Stimulated activated naive CD8-positive, alpha-beta T cell treated with anti-CD3 and anti-CD28 coated beads, Interleukin-15, amount 100 ng/mL, for 72 hours (primary cell): Measurements from ENCODE around the gene RASAL2.
A peak's percentile ranks its signal among the peaks of the same experiment; 100 is the strongest.
"Not testable (repeated sequence)": the region's sequence is repeated elsewhere in the genome, so short reads cannot be mapped to it uniquely, and the experiment has no call there.

ENCODE experiments used
- ATAC-seq: fragments of 150-1000 bp; cut with Tn5 transposase; 2 replicates; pipeline ENCODE4 v1.10.0; 2021; ENCODE audit warnings: mild to moderate bottlenecking, moderate library complexity
- DNase-seq, 2 donors: peaks; one replicate each; pipeline ENCODE4 v3.0.0; 2021 to 2022
- H3K27ac Mint-ChIP-seq, 2 donors: one replicate each; pipeline ENCODE4 v1.8.0; 2022; ENCODE audit warnings: mild to moderate bottlenecking in 2 of 2, mixed read lengths in 2 of 2, moderate library complexity in 2 of 2
- H3K27me3 Mint-ChIP-seq: one replicate; pipeline ENCODE4 v1.8.0; 2022; ENCODE audit warnings: mixed read lengths
- H3K4me1 Mint-ChIP-seq: one replicate; pipeline ENCODE4 v1.8.0; 2022; ENCODE audit warnings: mild to moderate bottlenecking, mixed read lengths
- H3K4me3 Mint-ChIP-seq, 2 donors: one replicate each; pipeline ENCODE4 v1.8.0; 2022; ENCODE audit warnings: mild to moderate bottlenecking in 2 of 2, mixed read lengths in 2 of 2, moderate library complexity in 1 of 2
- H3K9me3 Mint-ChIP-seq, 2 donors: one replicate each; pipeline ENCODE4 v1.8.0; 2022; ENCODE audit warnings: mixed read lengths in 2 of 2

The RASAL2 gene

DNA sequence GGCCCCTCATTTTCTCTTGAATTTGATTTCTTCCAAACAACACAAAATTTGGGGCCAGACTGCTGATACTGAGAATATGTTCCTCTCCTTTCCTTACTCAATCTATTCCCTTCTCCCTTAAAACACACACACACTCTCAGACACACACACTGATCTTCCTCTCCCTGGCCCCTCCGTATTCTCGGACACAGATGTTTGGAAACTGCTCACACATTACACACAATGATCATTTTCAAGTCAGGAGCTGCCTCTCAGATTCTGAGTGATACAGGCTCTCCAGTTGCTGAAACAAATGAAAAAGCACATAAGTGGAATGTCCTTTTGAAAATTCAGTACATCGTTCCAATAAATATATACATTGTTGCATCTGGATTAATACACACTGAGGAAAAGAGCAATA, 241.5 kb downstream of the RASAL2 start:
- no peaks in the 10 kb centered on the region for H3K4me1 Mint-ChIP-seq
- H3K27ac Mint-ChIP-seq, result no peak overlapping the region
- H3K27me3 Mint-ChIP-seq, result no peaks in the 10 kb centered on the region
- ATAC-seq (no peak), DNase-seq (no peak)
- no peaks in the 10 kb centered on the region for H3K9me3 Mint-ChIP-seq
- H3K4me3 Mint-ChIP-seq, result no peak overlapping the region

DNA sequence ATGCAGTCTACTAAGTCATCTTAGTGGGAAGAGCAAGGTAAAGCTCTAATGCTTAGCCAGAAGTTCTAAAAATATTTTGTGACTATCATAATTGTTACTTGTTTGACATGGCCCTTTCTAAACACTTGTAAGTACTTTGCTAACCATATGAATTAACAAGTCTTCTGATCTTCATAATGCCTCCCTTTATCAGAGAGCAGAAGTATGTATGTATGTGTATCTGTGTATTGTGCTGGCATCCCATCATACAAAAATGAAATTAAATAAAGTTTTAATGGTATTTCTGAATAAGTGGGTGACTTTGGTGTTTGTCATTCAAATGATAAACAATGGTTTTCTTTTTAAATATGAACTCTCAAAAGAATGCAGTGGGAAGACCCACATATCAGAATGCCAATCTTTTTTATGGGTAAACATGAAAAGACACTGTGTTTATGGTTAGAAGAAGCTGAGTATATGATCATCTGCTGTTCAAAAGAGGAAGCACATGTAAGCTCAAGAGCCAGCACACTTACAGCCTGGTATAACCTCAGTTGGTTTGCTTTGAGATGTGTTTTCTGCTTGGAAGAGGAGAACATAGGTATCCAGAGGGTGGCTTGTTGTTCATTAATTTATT, 243.3 kb downstream of the RASAL2 start:
- ATAC-seq (no peak), DNase-seq (no peak)
- no peak overlapping the region for H3K27ac Mint-ChIP-seq
- H3K9me3 Mint-ChIP-seq, result no peaks in the 10 kb centered on the region
- no peaks in the 10 kb centered on the region for H3K4me1 Mint-ChIP-seq
- no peak overlapping the region for H3K4me3 Mint-ChIP-seq
- no peaks in the 10 kb centered on the region for H3K27me3 Mint-ChIP-seq

DNA sequence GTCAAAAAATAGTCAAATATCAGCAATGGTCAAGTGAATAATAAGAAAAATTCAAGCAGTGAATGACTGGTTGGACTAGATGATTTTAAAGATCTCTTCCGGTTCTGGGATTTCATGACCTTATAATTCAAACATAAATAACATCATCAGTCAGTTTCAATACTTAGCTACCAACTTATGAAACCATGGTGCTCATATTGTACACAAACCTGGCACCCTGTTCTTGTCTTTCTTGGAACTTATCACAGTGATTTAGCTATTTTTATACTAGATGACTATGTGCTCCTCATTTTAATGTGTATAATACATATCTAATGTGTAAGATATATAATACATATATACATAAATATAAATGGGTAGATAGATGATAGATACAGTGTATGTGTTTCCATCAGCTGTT, 245.9 kb downstream of the RASAL2 start:
- no peaks in the 10 kb centered on the region for H3K27me3 Mint-ChIP-seq
- ATAC-seq, result no peak
- no peaks in the 10 kb centered on the region for H3K9me3 Mint-ChIP-seq
- no peak overlapping the region for H3K4me3 Mint-ChIP-seq
- no peaks in the 10 kb centered on the region for H3K4me1 Mint-ChIP-seq
- no peak overlapping the region for H3K27ac Mint-ChIP-seq
- DNase-seq, result no peak

DNA sequence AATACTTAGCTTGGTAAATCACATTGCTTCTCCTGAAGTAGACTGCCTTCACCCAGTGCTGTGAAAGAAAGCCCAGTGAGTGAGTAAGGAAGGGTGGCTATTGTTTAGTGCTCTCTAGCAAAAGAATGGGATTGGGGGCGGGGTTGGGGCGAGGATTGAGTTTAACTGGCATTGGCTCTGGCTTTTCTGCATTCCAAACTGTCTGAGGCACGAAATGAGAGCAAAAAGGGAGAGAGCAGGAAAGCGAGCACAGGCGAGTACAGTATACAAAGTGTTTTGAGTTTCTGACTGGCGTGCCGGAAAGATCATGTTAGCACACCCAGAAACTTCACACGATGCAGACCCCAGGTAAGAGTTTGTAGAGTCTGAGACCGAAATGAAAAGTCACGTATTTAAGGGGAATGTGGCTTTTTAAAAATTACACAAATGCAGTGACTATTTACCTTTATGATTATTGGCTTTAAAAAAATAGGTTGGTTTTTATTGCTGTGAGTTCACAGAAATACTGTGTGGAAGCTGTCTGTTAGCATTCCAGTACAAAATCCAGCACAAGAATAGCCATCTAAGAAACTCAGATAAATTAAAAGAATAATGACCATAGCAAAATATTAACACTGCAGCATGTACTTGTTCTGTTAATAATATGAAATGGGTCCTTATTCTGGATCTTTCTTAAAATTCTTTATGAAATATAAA, 247.5 kb downstream of the RASAL2 start:
- Mint-ChIP-seq H3K4me1 (no peaks in the 10 kb centered on the region), H3K27ac (no peak overlapping the region), H3K4me3 (no peak overlapping the region), H3K27me3 (peaks cover 8% of the 10 kb centered on the region), H3K9me3 (no peaks in the 10 kb centered on the region)
- no peak for DNase-seq
- ATAC-seq, result no peak

DNA sequence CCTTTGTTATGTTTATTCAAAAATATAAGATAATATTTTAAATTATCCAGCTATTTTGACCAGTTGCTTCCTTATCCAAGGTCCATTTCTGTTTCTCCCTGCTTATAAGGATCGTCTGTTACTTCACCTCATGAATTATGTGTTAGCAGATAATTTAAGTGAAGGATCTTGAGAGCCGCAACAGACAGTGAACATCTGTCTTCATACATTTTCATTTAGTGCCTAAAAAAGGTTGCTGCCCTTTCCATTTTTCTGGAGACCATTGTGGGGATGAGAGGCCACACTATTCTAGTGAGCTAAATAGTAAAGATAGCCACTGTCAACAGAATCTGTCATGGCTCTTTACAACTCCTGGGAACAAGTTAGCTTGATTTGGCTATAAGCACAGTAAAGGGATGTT, 248.8 kb downstream of the RASAL2 start:
- DNase-seq (no peak), ATAC-seq (no peak)
- Mint-ChIP-seq H3K27me3 (peaks cover 8% of the 10 kb centered on the region), H3K9me3 (no peaks in the 10 kb centered on the region), H3K4me1 (no peaks in the 10 kb centered on the region), H3K4me3 (no peak overlapping the region), H3K27ac (no peak overlapping the region)

DNA sequence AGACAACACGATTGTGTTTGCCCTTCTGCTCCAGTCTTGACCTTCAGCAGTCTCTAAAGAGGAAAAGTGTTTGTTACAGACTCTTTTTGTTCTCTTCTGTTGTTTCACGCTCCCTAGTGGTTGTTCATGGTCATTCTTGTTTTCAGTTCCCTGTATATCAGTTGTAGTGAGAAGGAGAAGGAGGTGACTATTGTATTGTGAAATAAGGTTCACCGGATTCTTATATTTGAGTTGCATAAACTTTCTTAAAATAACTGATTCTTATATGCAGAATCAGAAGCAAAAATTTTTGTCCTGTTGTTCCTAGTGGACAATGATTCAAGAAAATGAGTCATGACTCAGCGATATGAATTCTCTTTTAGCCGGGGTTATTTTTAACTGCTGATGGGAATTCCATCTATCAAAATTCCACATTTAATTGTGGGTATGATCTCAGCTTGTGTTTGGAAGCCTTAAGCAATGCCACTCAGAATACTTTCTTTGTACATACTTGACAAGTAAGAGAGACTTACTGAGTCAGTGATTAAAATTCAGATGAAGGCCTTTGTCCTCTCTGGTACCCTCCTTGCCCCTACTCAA, 250.7 kb downstream of the RASAL2 start:
- Mint-ChIP-seq H3K27ac (no peak overlapping the region), H3K9me3 (no peaks in the 10 kb centered on the region), H3K4me3 (no peak overlapping the region), H3K4me1 (no peaks in the 10 kb centered on the region), H3K27me3 (peaks cover 8% of the 10 kb centered on the region)
- ATAC-seq (no peak), DNase-seq (no peak)

DNA sequence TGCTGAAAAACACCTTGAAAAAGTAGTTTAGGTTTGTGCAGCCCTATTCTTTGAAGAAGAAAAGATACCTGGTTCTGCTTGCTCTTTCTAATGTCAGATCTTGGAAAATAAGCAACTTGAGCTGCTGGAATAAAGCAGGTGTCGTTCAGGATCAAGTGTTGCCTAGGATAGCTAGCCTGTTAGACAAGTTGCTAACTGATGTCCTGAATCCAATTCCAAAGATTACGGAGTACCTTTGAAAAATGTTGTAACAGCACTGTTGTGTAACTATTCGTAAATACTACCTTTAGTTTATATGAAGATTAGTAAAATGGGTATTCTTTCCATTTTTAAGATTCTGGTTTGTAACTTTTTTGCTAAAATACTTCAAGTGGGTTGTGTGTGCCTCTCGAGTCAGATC, 251.3 kb downstream of the RASAL2 start:
- Mint-ChIP-seq H3K27ac (no peak overlapping the region), H3K4me1 (no peaks in the 10 kb centered on the region), H3K4me3 (no peak overlapping the region), H3K27me3 (peaks cover 8% of the 10 kb centered on the region), H3K9me3 (no peaks in the 10 kb centered on the region)
- DNase-seq, result no peak
- no peak for ATAC-seq

DNA sequence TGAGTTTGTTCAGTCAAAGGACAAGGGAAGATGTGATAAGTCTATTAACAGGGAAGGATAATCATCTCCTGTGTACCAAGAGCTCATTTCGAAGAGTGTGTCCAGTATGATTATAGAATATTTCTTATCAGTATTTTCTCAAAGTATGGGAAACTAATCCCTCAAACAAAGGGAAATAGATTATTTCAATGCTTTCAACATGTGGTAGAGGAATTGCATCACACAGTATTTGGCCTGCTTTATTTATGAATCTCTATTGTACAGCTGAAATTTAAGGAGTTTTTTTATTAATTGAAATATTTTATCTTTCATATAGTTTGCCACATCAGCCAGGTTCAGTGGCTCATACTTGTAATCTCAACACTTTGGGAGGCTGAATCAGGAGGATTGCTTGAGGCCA, 251.9 kb downstream of the RASAL2 start:
- no peak for DNase-seq
- H3K27ac Mint-ChIP-seq, result peak overlapping the region in 1 of 2 donors; percentile 15

DNA sequence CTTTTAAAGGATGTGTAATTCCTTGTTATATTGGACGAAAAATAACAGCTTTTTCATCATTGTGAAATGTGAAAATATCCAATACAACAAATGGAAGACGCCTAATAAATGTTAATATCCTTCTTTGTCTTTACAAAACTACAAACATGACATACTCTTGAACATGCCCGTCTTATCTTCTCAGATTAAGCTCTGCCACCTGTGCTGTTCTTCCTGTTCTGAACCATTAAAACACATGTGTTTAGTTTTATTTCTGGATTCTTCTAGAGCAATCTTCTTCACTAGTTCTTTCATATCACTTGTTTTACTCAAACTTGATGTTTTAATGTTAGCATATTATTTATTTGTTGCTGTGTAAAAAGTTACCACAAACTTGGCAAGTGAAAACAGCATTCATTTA, 255.9 kb downstream of the RASAL2 start:
- Mint-ChIP-seq H3K4me1 (no peaks in the 10 kb centered on the region), H3K9me3 (peaks cover 9 to 12% of the 10 kb centered on the region in 2 donors), H3K27ac (no peak overlapping the region), H3K4me3 (no peak overlapping the region), H3K27me3 (peaks cover 8% of the 10 kb centered on the region)
- ATAC-seq (no peak), DNase-seq (no peak)

More for the DNA sequence above, 251.9 kb downstream of the RASAL2 start:
- Mint-ChIP-seq H3K4me3 (no peak overlapping the region), H3K27me3 (peaks cover 8% of the 10 kb centered on the region), H3K9me3 (no peaks in the 10 kb centered on the region), H3K4me1 (no peaks in the 10 kb centered on the region)
- no peak for ATAC-seq

DNA sequence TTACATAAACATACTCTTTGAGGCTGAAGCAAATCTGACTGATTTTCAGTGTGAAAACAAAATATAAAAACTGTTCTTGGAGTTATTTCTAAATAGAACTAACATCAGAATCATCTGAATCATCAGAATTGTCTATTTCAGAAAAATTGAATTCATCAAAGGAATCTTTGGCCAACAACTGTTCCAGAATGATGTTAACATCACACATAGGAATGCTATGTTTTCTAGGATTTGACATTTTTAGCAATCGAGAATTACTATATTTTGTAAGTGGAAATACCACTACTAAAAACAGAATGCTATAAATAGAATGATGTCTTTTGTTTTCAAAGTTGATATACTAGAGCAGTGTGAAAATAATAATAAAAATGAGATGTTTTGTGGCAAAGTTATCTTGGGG, 258.0 kb downstream of the RASAL2 start:
- not testable (repeated sequence) for DNase-seq, H3K4me3 Mint-ChIP-seq, H3K27ac Mint-ChIP-seq, H3K4me1 Mint-ChIP-seq, ATAC-seq, H3K27me3 Mint-ChIP-seq
- H3K9me3 Mint-ChIP-seq, result peaks cover 9 to 12% of the 10 kb centered on the region in 2 donors

DNA sequence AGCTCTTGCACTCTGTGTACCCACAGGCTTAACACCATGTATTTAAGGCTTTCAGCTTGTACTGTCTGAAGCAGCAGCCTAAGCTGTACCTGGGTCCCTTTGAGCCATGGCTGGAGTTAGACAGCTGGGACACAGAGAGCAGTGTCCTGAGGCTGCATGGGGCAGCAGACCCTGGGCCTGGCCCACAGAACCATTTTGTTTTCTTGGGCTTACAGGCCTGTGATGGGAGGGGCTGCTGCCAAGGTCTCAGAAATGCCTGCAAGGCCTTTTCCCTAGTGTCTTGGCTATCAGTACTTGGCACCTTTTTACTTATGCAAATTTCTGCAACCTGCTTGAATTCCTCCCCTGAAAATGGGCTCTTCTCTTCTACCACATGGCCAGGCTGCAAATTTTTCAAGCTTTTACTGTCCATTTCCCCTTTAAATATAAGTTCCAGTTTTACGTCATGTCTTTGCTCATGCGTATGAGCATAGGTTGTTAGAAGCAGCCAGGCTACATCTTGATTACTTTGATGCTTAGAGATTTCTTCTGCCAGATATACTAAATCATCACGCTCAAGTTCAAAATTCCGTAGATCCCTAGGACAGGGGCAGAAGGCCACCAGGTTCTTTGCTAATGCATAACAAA, 259.0 kb downstream of the RASAL2 start:
- H3K4me3 Mint-ChIP-seq, result no peak overlapping the region
- H3K27me3 Mint-ChIP-seq, result no peaks in the 10 kb centered on the region
- no peaks in the 10 kb centered on the region for H3K4me1 Mint-ChIP-seq
- no peak for ATAC-seq
- no peak for DNase-seq
- H3K9me3 Mint-ChIP-seq, result peaks cover 9 to 12% of the 10 kb centered on the region in 2 donors
- H3K27ac Mint-ChIP-seq, result no peak overlapping the region

DNA sequence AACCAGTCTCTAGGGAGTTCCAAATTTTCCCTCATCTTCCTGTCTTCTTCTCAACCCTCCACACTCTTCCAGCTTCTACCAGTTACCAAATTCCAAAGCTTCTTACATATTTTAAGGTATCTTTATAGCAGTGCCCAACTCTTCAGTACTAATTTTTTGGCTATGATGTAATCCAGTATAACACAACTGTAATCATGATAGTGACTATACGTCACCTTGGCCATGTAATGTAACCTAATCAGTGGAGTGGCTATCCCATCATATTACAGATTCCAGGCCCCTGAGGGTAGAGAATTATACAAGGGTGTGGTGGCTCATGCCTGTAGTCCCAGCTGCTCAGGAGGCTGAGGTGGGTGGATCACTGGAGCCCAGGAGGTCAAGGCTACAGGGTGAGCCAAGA, 259.6 kb downstream of the RASAL2 start:
- no peaks in the 10 kb centered on the region for H3K4me1 Mint-ChIP-seq
- no peaks in the 10 kb centered on the region for H3K27me3 Mint-ChIP-seq
- ATAC-seq (no peak), DNase-seq (no peak)
- peaks cover 9 to 12% of the 10 kb centered on the region in 2 donors for H3K9me3 Mint-ChIP-seq
- no peak overlapping the region for H3K4me3 Mint-ChIP-seq
- no peak overlapping the region for H3K27ac Mint-ChIP-seq

DNA sequence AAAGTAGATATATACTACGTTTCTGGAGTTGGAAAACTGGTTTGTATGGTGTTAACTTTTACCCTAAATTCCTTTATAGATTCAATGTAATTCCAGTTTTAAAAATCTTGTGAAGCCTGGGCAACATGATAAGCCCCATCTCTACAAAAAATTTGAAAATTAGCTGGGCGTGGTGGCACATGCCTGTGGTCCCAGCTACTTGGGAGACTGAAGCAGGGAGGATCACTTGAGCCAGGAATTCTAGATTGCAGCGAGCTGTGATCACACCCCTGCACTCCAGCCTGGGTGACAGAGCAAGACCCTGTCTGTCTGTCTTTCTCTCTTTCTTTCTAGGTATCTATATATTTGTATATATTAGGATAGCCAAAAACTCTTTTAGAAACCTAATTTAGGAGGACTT, 260.9 kb downstream of the RASAL2 start:
- ATAC-seq (no peak), DNase-seq (no peak)
- Mint-ChIP-seq H3K27ac (no peak overlapping the region), H3K9me3 (peaks cover 9 to 12% of the 10 kb centered on the region in 2 donors), H3K4me3 (no peak overlapping the region), H3K4me1 (no peaks in the 10 kb centered on the region), H3K27me3 (no peaks in the 10 kb centered on the region)

DNA sequence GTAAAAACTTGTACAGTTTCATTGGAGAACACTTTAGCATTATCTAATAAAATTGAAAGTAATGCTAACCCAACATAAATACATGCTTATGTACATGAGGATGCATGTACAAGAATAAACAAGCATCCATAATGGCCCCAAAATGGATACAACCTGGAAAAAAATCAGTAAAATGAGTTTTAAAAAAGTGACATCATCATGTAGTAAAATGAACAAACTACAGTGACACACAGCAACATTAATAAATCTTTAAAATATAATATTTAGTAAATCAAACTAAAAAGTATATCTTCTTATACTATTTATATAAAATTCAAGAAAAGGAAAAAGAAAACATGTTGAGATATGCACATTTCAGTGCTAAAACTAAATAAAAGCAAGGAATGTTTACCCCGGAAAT, 262.4 kb downstream of the RASAL2 start:
- Mint-ChIP-seq H3K4me3 (no peak overlapping the region), H3K27me3 (no peaks in the 10 kb centered on the region), H3K4me1 (no peaks in the 10 kb centered on the region), H3K9me3 (peaks cover 9 to 12% of the 10 kb centered on the region in 2 donors), H3K27ac (no peak overlapping the region)
- ATAC-seq (no peak), DNase-seq (no peak)

DNA sequence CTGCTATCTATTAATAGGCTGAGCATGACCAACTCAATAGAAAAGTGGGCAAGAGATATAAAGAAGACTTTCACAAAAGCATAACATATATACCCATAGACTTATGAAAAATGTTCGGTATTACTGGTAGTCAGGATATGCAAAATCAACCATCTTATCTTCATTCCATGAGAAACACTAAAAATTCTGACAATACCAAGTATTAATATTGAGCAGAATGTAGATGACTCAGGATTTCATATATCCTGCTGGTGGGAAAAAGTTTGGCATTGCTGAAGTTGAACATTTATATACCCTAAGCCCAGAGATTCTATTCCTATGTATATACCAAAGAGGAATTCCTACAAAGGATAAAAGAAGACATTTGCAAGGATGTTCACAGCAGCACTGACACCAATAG, 264.6 kb downstream of the RASAL2 start:
- Mint-ChIP-seq H3K27me3 (no peaks in the 10 kb centered on the region), H3K9me3 (peaks cover 2 to 3% of the 10 kb centered on the region in 2 donors), H3K4me3 (no peak overlapping the region), H3K4me1 (no peaks in the 10 kb centered on the region), H3K27ac (no peak overlapping the region)
- no peak for DNase-seq
- ATAC-seq, result no peak

DNA sequence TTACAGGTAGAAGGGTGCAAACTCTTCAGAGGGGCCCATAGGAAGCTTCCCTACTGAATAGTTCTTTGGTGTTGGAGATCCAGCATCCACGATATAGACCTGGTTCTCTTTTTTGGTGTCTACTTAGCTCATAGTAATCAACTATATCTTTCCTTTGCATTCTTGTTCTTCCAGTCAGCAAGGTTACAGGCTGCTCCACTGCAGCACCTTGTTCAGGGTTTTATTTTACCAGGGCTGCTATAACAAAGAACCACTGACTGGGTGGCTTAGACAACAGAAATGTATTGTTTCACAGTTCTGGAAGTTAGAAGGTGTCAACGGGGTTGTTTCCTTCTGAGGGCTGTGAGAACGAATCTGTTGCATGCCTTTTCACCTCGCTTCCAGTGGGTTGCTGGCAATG, 266.5 kb downstream of the RASAL2 start:
- H3K4me3 Mint-ChIP-seq, result no peak overlapping the region
- no peaks in the 10 kb centered on the region for H3K27me3 Mint-ChIP-seq
- DNase-seq (no peak), ATAC-seq (no peak)
- no peak overlapping the region for H3K27ac Mint-ChIP-seq
- no peaks in the 10 kb centered on the region for H3K9me3 Mint-ChIP-seq
- H3K4me1 Mint-ChIP-seq, result no peaks in the 10 kb centered on the region
